GM21529 (cell line): ENCODE results near the gene FAT2.

ENCODE experiments used
- ATAC-seq: cut with Tn5 transposase; IDR thresholded peaks from one replicate; pipeline ENCODE4 v1.9.1; 2021; ENCODE audit not compliant: unreplicated experiment

FAT2 gene

DNA sequence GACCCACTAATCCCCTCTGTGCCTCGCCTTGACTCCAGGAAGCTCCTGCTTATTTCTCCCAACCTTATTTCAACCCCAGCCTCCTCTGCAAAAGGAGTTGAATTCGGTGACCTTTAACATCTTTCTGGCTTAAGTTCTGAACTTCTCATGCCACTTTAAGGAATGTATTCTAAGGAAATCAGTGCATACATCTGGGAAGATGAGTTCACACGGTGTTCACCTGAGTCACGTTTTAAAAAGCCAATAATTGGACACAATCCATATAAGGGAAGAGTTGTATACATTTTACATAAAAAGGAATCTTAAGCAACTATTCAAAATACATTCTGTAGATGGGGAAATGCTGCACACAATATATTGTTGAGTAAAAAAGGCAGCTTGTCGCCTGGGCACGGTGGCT, 33.2 kb downstream of the FAT2 start:
- ATAC-seq = no peak

GRCh38 chr5:151557466-151557865, 33.7 kb downstream of the FAT2 start:
- ATAC-seq = no peak

DNA sequence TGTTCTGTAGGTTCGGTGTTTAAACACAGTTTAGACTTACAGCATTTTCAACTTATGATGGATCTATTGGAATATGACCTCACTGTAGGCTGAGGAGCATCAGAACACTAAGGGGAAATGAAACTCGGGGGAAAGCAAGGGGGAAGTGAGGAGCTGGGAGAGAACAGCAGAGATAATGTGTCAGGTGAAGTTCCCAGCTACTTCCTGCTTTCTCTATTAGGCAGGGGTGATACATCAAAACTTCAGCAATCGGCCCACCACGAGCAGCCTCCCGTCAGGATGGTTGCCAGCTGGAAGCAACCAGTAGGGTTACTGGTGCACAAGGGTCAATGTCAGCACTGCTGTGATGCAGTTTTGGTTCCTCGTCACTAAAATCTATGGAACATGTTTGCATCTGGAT, 34.3 kb downstream of the FAT2 start:
- no peak for ATAC-seq

- ATAC-seq = no peak
Observed at GRCh38 chr5:151555760-151556576, 35.2 kb downstream of the FAT2 start.

DNA sequence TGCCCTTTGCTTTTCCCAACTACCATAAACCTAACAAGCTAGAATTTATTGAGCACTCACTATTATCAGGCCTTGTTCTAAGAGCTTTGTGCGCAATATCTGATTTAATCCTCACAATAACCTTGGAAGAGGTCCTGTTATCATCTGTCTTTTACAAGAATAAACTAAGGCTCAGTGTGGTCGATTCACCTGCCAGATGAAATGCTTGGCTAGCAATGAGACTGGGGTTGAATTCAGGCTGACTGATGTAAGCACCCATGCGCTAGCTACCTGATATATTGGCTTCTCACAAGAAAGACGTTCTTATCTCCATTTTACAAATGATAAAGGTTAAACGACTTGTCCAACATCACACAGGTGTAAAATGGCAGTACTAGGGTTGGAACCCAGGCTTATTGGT, 37.4 kb downstream of the FAT2 start:
- ATAC-seq = no peak

- ATAC-seq = no peak
Observed at GRCh38 chr5:151553130-151553670, 37.9 kb downstream of the FAT2 start.

DNA sequence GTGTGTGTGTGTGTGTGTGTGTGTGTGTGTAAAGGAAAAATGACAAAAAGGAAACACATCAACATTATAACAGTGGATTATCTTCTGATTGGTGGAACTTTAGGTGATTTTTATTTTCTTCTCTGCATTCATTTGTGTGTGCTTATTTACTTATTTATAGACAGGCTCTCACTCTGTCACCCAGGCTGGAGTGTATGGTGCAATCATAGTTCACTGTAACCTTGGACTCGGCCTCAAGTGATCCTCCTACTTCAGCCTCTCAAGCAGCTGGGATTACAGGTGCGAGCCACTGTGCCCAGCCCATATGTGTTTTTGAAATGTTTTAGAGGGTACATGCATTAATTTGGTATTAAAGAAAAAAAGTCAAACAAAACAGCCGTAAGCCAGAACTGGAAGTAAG, 39.1 kb downstream of the FAT2 start:
- ATAC-seq = no peak

DNA sequence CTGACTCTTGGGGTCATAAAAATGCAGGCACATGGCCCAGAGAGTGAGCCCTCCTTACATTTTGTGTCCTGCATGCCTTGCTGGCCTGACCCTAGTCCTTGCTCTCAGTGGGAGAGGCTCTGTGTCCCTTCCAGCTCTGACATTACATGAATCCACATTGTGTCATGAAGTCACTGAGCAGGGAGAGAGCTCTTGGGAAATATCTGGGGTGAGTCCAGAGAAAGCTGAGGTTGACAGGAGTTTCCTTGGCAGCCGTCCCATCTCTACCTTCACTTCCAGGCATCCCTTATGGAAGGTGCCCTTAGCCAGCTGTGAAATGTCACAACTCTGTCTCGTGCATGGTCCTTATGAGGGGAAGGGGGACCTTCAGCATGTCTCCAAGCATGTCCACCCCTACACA, 41.0 kb downstream of the FAT2 start:
- ATAC-seq = no peak

DNA sequence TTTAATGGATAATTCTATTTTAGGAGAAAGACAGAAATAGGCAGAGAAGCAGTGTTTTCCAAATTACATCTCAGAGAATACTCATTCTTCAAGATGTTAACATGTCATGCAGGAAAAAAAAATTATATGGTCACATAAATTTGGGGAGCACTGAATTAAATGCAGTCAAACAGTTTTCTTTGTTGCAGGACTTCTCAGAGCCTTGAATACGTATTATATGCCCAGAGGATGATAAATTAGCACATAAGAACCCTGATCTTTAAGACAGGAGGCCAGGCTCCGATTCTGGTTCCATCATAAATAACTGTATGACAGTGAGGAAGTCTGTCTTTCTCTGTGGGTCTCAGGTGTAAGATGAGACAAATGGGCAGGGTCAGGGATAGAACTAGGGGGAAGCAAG, 41.4 kb downstream of the FAT2 start:
- ATAC-seq = no peak

DNA sequence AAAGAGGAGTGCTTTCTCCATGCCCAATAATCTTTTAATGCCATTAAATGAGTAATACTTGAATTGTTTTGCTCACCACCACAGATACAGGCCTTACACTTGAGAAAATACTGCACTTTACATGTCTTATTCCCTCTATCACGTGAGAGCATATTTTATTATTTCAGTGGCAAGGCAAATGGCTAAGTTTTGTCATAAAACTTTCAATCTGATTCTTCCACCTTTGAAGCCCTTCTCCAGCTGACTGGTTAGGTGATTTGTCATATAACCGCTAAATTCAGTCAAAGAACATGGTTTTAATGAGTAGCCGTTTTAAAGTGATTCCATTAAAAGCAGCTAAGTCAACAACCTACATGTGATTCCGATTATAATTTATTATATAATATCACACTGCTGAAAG, 43.8 kb downstream of the FAT2 start:
- ATAC-seq = no peak

DNA sequence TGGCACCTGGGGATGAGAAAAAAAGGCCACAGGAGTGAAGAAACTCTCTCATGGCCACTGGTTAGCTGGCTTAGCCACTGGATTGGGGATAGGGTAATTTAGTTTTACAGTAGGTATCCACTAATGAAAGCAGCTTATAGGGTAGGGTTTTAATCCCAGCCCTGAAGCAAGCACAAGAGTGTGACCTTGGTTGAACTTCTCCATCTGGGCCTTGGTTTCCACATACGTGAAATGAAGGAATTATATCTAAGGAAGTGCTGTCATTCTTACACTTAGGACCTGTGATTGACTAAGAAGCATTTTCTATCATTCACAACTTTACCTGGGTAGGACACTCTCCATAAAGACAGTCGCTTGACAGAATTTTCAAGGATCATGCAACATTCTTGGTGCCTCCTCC, 49.6 kb downstream of the FAT2 start:
- no peak for ATAC-seq
